ENCODE data around the gene GALNT1. TPM values are rescaled to one million over a fixed set of nuclear protein-coding genes. Genes with fewer than 3 reads are reported as not detected.
A peak's percentile ranks its signal among the peaks of the same experiment; 100 is the strongest.

Gene GALNT1
- total and polyA plus RNA-seq, 3 donors from 2014 or later: 27.3 to 67.0 (median 55.7) TPM

DNA sequence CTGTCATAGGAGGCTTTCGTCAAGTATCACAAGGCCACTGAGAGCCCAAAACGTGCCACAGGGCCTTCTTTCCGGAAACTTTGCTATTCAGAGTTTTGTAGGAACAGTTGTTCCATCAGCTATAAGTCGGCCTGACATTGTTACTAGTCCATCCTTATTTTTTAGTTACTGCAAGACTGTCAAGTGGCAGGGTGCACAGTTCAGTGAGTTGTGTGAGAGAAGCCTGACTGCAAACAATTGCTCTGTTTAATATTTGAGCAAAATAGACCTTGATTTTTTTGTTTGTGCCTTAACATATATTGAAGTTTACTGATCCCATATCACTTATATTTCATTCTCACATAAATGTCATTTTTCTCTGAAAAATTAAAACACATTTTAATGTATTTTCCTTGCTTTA is 110.1 kb downstream of the GALNT1 start:
- TF ChIP-seq, protein P1, sequence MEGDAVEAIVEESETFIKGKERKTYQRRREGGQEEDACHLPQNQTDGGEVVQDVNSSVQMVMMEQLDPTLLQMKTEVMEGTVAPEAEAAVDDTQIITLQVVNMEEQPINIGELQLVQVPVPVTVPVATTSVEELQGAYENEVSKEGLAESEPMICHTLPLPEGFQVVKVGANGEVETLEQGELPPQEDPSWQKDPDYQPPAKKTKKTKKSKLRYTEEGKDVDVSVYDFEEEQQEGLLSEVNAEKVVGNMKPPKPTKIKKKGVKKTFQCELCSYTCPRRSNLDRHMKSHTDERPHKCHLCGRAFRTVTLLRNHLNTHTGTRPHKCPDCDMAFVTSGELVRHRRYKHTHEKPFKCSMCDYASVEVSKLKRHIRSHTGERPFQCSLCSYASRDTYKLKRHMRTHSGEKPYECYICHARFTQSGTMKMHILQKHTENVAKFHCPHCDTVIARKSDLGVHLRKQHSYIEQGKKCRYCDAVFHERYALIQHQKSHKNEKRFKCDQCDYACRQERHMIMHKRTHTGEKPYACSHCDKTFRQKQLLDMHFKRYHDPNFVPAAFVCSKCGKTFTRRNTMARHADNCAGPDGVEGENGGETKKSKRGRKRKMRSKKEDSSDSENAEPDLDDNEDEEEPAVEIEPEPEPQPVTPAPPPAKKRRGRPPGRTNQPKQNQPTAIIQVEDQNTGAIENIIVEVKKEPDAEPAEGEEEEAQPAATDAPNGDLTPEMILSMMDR (IDR thresholded peaks at IDR 0.05): no peak
- TF ChIP-seq POLR2A (IDR thresholded peaks at IDR 0.05): no peak
- H3K27ac ChIP-seq: no peak overlapping the region
- 90 to 91% methylated on average over 4 of the region's 4 CpGs for WGBS, 2 donors
- peaks cover 14% of the 10 kb centered on the region for H3K4me1 ChIP-seq
- DNase-seq: no peak
- no peaks in the 10 kb centered on the region for H3K36me3 ChIP-seq (ENCODE audit: low read depth, missing control alignments)
- no peak overlapping the region for H3K4me3 ChIP-seq
- no peaks in the 10 kb centered on the region for H3K27me3 ChIP-seq
- intact Hi-C loops (cut with DNase I; ENCODE audit: low total_unique reads): no loop called here
- H3K9me3 ChIP-seq: no peaks in the 10 kb centered on the region

DNA sequence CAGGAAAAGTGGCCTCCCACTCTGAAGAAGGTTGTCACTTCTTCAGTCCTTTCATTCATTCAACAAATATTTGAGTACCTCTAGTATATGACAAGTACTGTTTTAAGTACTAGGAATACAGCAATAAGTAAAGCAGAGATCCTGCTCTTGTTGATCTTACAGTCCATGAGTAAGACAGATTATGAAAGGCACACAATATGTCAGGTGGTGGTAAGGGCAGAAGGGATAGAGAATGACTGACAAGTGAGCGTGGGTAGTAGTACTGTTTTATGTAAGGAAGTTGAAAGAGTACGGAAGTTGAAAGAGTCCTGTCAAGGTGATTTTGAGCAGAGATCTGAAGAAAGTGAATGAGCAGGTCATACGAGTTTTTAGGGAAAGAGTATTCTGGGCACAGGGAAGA is 111.3 kb downstream of the GALNT1 start:
- TF ChIP-seq, protein P1 (IDR thresholded peaks at IDR 0.05): no peak
- no peak for TF ChIP-seq POLR2A (IDR thresholded peaks at IDR 0.05)
- DNase-seq: no peak
- WGBS, 2 donors: 95 to 96% methylated on average over 3 of the region's 3 CpGs
- Histone ChIP-seq H3K36me3 (ENCODE audit: low read depth, missing control alignments) (no peaks in the 10 kb centered on the region), H3K4me3 (no peak overlapping the region), H3K27ac (no peak overlapping the region), H3K9me3 (no peaks in the 10 kb centered on the region), H3K4me1 (peaks cover 14% of the 10 kb centered on the region), H3K27me3 (no peaks in the 10 kb centered on the region)
- intact Hi-C loops (cut with DNase I; ENCODE audit: low total_unique reads): no loop called here

GRCh38 chr18:35693829-35694228 is 112.3 kb downstream of the GALNT1 start:
- intact Hi-C loops (cut with DNase I; ENCODE audit: low total_unique reads): no loop called here
- Histone ChIP-seq H3K9me3 (no peaks in the 10 kb centered on the region), H3K4me3 (no peak overlapping the region), H3K4me1 (peaks cover 14% of the 10 kb centered on the region), H3K36me3 (ENCODE audit: low read depth, missing control alignments) (no peaks in the 10 kb centered on the region), H3K27me3 (no peaks in the 10 kb centered on the region), H3K27ac (no peak overlapping the region)
- TF ChIP-seq, protein P1 (IDR thresholded peaks at IDR 0.05): no peak
- no peak for TF ChIP-seq POLR2A (IDR thresholded peaks at IDR 0.05)
- no peak for DNase-seq
- 88 to 92% methylated on average over 4 of the region's 4 CpGs for WGBS, 2 donors

- intact Hi-C loops (cut with DNase I; ENCODE audit: low total_unique reads): no loop called here
- Histone ChIP-seq H3K36me3 (ENCODE audit: low read depth, missing control alignments) (no peaks in the 10 kb centered on the region), H3K4me1 (peaks cover 14% of the 10 kb centered on the region), H3K27me3 (no peaks in the 10 kb centered on the region), H3K4me3 (no peak overlapping the region), H3K9me3 (no peaks in the 10 kb centered on the region), H3K27ac (peak overlapping the region; percentile 59 to 70)
- no peak for DNase-seq
- 77 to 81% methylated on average over 2 of the region's 2 CpGs for WGBS, 2 donors
- no peak for TF ChIP-seq POLR2A (IDR thresholded peaks at IDR 0.05)
- TF ChIP-seq, protein P1 (IDR thresholded peaks at IDR 0.05): no peak
Observed at GRCh38 chr18:35694808-35695207, 113.3 kb downstream of the GALNT1 start.

DNA sequence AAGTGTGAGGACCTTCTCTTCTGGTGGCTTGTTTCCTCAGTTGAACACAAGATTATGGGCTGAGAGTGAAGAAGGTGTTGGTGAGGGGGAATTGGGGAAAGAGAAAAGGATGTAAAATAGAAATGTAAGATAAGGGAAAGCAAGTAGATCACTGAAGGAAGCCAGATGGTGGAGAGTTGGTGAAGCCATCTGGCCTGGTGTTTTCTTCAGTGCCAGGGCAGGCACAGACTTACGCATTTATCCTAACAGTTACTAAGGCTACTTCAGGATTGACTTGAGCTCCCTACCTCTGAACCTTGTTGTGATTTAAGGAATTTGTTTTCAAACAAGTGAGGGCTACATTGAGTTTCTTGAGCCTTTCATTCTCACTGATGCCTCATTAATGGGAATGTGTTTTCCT is 113.8 kb downstream of the GALNT1 start:
- Histone ChIP-seq H3K4me3 (no peak overlapping the region), H3K27ac (peak overlapping the region; percentile 59 to 70), H3K9me3 (no peaks in the 10 kb centered on the region), H3K27me3 (no peaks in the 10 kb centered on the region), H3K4me1 (peaks cover 14% of the 10 kb centered on the region), H3K36me3 (ENCODE audit: low read depth, missing control alignments) (no peaks in the 10 kb centered on the region)
- intact Hi-C loops (cut with DNase I; ENCODE audit: low total_unique reads): no loop called here
- TF ChIP-seq, protein P1 (IDR thresholded peaks at IDR 0.05): no peak
- TF ChIP-seq POLR2A (IDR thresholded peaks at IDR 0.05): no peak
- 81 to 94% methylated on average over 1 of the region's 1 CpG for WGBS, 2 donors
- no peak for DNase-seq

Measured in testis (tissue), 3 donors.